Left lung (tissue), 10 donors: ENCODE measurements around the gene SMPDL3A. TPM values are rescaled to one million over a fixed set of nuclear protein-coding genes. Genes with fewer than 3 reads are reported as not detected.

Experiments
- ATAC-seq: fragments of 200-7000 bp; cut with Tn5 transposase; one replicate; pipeline ENCODE4 v1.9.1; 2020; ENCODE audit warnings: moderate library complexity
- DNase-seq, 4 donors: peaks; one replicate each; pipeline ENCODE4 v3.0.0-alpha.2; 2013 to 2020
- H3K27ac ChIP-seq, 2 donors: fragments of 200-600 bp; sonication (generic) in 1 of 2; one replicate each; pipeline versions ENCODE4 v1.5.0 to v1.8.0; 2020 to 2021
- H3K27me3 ChIP-seq, 2 donors: fragments of 200-600 bp; sonication (generic) in 1 of 2; one replicate each; pipeline versions ENCODE4 v1.5.0 to v1.8.0; 2020 to 2021
- H3K36me3 ChIP-seq, 2 donors: fragments of 200-600 bp; sonication (generic) in 1 of 2; one replicate each; pipeline versions ENCODE4 v1.5.0 to v1.8.0; 2020 to 2021
- H3K4me1 ChIP-seq, 2 donors: fragments of 200-600 bp; one replicate each; pipeline ENCODE4 v1.8.0; 2021
- H3K4me3 ChIP-seq, 2 donors: fragments of 200-600 bp; sonication (generic) in 1 of 2; one replicate each; pipeline versions ENCODE4 v1.5.0 to v1.8.0; 2020 to 2021; ENCODE audit warnings: mild to moderate bottlenecking in 1 of 2
- H3K9me3 ChIP-seq, 2 donors: fragments of 200-600 bp; sonication (generic) in 1 of 2; one replicate each; pipeline versions ENCODE4 v1.5.0 to v1.8.0; 2020 to 2021
- intact Hi-C, 2 donors: fragments of 100-400 bp; cut with DNase I; formaldehyde crosslinking; loops; one replicate each; pipeline versions ENCODE4 v1.11.2 to v1.14.2; 2022
- polyA plus RNA-seq, 6 donors: library from polyadenylated mRNA; unstranded; fragments of 120-200 nt; gene quantifications; one replicate each; pipeline ENCODE4 v1.2.1, GENCODE V29; 2013; ENCODE audit not compliant: insufficient read length in 6 of 6
- total RNA-seq, 2 donors: library from RNA; stranded (reverse); fragmentation: NEBNext Ultra II Directional; extraction: Animal tissue kit (Norgen Biotek cat#: 25700); gene quantifications; one replicate each; pipeline ENCODE4 v1.2.1, GENCODE V29; 2021
- TF ChIP-seq, protein P1 (sequence below), 2 donors: fragments of 200-600 bp; sonication (generic) in 1 of 2; IDR thresholded peaks; one replicate each; pipeline versions ENCODE4 v1.5.0 to v1.8.0; 2021; ENCODE audit warnings: antibody characterized with exemption in 2 of 2
- donor health status: DM: no; HTN: yes; CAD: no.
- donor health status: DM: no; HTN: no; CAD: no.

The SMPDL3A gene
- total and polyA plus RNA-seq, 8 donors = 27.4 to 56.4 (median 42.3) TPM

DNA sequence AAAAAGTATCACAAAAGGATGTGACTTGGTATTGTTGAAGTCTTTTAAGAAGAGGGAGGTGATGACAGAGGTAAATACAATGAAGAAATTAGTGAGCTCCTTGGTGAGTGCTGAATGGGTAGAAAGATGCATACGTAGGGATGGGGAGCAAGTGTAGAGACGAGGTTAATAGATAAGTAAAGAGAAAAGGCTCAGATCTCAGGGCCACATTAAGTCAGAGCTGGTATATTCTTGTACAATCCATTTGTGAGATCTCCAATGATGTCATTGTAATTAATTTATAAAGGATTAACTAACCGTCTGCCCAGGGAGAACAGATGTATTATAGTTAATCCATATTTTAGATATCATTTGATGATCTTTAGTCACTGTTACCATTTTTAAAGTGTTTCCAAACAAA, 43.4 kb downstream of the SMPDL3A start:
- Histone ChIP-seq H3K9me3 (no peaks in the 10 kb centered on the region), H3K27ac (no peak overlapping the region), H3K4me1 (no peaks in the 10 kb centered on the region), H3K27me3 (no peaks in the 10 kb centered on the region), H3K4me3 (no peak overlapping the region), H3K36me3 (no peaks in the 10 kb centered on the region)
- no peak for ATAC-seq
- DNase-seq = no peak
- intact Hi-C loops = no loop called here
- TF ChIP-seq, protein P1, sequence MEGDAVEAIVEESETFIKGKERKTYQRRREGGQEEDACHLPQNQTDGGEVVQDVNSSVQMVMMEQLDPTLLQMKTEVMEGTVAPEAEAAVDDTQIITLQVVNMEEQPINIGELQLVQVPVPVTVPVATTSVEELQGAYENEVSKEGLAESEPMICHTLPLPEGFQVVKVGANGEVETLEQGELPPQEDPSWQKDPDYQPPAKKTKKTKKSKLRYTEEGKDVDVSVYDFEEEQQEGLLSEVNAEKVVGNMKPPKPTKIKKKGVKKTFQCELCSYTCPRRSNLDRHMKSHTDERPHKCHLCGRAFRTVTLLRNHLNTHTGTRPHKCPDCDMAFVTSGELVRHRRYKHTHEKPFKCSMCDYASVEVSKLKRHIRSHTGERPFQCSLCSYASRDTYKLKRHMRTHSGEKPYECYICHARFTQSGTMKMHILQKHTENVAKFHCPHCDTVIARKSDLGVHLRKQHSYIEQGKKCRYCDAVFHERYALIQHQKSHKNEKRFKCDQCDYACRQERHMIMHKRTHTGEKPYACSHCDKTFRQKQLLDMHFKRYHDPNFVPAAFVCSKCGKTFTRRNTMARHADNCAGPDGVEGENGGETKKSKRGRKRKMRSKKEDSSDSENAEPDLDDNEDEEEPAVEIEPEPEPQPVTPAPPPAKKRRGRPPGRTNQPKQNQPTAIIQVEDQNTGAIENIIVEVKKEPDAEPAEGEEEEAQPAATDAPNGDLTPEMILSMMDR (IDR thresholded peaks at IDR 0.05) = no peak

DNA sequence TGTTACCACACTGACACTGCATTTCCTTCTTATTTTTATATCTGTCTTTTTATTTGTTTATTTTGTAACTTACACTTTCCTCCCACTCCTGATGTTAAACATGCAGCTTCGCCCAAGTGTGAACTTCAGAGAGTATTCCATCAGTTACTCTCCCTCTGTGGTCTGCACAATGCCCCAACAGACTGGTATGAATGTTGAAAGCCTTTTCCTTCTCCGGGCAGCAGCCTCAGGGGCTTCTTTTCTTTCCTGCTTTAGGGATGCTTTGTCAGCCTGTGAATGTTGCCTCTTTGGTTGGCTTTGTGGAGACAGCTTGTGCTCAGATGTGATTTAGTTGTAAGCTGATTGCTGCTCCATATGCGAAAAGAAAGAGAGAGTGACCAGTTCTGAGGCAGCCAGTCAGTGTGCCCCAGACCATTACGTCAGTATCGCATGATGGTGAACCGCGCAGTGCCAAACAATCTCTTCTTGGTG, 44.0 kb downstream of the SMPDL3A start:
- intact Hi-C loops = no loop called here

DNA sequence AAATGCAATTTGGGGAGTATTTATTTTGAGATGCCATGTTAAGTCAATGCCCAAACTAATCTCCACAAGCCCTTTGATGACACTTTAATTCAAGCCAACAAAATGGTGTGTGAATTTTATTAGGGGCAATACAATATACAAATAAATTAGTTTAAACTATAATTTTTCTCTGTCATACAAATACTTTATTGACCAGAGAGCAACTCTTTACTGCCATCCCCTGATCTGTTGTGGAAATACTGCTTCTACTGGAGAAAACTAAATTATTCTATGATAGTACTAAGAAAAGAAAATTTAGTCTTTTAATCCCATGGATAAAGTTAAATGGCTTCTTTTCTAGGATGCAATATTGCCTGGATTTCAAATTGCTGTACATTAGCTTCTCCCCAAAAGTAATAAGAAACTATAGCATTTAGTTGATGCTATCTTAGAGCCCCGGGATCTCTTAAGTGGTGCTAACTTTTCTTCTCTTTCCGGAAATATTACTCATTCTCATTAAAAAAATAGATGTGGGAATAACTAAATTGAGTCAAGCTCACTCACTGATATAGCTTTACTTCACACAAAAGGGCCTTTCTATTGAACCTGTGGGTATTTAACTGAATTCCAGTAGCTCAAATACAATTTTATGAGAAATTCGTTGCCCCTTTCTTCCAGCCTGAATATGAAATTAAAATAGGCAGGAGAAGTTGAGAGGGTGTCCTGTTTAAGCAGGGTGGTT, 49.2 kb downstream of the SMPDL3A start:
- intact Hi-C loops = loop anchor here in 1 of 2 donors (5.0 kb wide), 1 partner anchor 106 kb away; no protein-coding TSS in a partner anchor
- peak in 1 of 4 donors; percentile 13 for DNase-seq

More for the DNA sequence above, 44.0 kb downstream of the SMPDL3A start:
- Histone ChIP-seq H3K9me3 (no peaks in the 10 kb centered on the region), H3K36me3 (no peaks in the 10 kb centered on the region), H3K4me3 (no peak overlapping the region), H3K4me1 (no peaks in the 10 kb centered on the region), H3K27ac (no peak overlapping the region), H3K27me3 (no peaks in the 10 kb centered on the region)
- ATAC-seq (no peak), DNase-seq (no peak)
- TF ChIP-seq, protein P1 (IDR thresholded peaks at IDR 0.05) = no peak

DNA sequence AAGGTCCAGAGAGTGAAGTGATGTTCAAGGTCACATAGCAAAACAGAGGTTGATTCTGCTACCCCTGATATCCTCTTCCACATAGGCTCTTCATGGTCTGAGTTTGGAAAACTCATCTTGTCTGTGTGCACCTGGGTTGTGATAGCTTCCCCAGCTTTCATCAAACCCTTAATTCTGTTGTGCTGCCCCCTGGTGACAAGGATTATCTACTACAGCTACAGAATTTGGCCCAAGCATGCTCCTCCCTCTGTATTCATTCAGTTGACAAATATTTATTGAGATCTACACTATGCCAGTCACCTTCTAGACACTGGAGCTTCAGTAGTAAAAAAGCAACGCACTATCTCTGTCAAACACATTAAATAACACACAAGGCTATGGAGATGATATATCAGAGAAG, 50.4 kb downstream of the SMPDL3A start:
- intact Hi-C loops = loop anchor here in 1 of 2 donors (5.0 kb wide), 1 partner anchor 107 kb away; no protein-coding TSS in a partner anchor
- no peak overlapping the region for H3K27ac ChIP-seq
- no peaks in the 10 kb centered on the region for H3K36me3 ChIP-seq
- H3K9me3 ChIP-seq = no peaks in the 10 kb centered on the region
- peak in 2 of 4 donors; percentile 48 to 49 for DNase-seq
- ATAC-seq = peak; percentile 93
- H3K4me3 ChIP-seq = no peak overlapping the region
- TF ChIP-seq, protein P1 (IDR thresholded peaks at IDR 0.05) = peak; percentile 25 to 76
- no peaks in the 10 kb centered on the region for H3K4me1 ChIP-seq
- no peaks in the 10 kb centered on the region for H3K27me3 ChIP-seq

More for the DNA sequence above, 49.2 kb downstream of the SMPDL3A start:
- no peaks in the 10 kb centered on the region for H3K4me1 ChIP-seq
- H3K27me3 ChIP-seq = no peaks in the 10 kb centered on the region
- H3K9me3 ChIP-seq = no peaks in the 10 kb centered on the region
- ATAC-seq = peak; percentile 52
- TF ChIP-seq, protein P1 (IDR thresholded peaks at IDR 0.05) = peak; percentile 13 to 41
- no peak overlapping the region for H3K4me3 ChIP-seq
- no peaks in the 10 kb centered on the region for H3K36me3 ChIP-seq
- H3K27ac ChIP-seq = no peak overlapping the region

DNA sequence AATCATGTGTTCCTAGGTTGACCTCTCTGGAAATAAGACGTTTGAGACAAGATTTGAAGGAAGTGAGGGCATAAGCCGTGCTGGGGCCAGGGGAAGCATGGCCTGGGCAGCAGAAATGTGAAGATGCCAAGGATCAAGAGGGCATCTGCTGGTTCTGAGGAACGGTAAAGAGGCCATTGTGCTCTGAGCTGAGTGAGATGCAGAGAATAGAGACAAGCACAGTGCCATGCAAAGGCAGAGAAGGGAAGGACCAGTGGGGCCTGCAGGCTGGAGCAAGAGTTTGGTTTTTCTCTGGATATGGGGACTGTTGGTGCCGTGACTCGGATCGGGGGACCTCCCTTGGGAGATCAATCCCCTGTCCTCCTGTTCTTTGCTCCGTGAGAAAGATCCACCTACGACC, 50.8 kb downstream of the SMPDL3A start:
- H3K27me3 ChIP-seq = no peaks in the 10 kb centered on the region
- TF ChIP-seq, protein P1 (IDR thresholded peaks at IDR 0.05) = no peak
- intact Hi-C loops = loop anchor here in 1 of 2 donors (5.0 kb wide), 1 partner anchor 108 kb away; no protein-coding TSS in a partner anchor
- DNase-seq (no peak), ATAC-seq (no peak)
- H3K27ac ChIP-seq = no peak overlapping the region
- H3K9me3 ChIP-seq = no peaks in the 10 kb centered on the region
- H3K4me1 ChIP-seq = no peaks in the 10 kb centered on the region
- no peak overlapping the region for H3K4me3 ChIP-seq
- no peaks in the 10 kb centered on the region for H3K36me3 ChIP-seq
